GM12892 (cell line): ENCODE measurements around the gene MOG.
"Not testable (repeated sequence)": the region's sequence is repeated elsewhere in the genome, so short reads cannot be mapped to it uniquely, and the experiment has no call there.

Experiments
- DNase-seq: peaks from one replicate; pipeline ENCODE4 v3.0.0; 2011; ENCODE audit not compliant: insufficient read length
- FAIRE-seq: peaks from 2 replicates; lab custom pipeline; 2011; peaks lifted over from hg19 to GRCh38; lab: Jason Lieb, UNC
- POLR2A ChIP-seq: IDR thresholded peaks from 2 replicates; pipeline ENCODE4 v1.6.1; 2011; ENCODE audit warnings: low read depth, low read length, control low read depth
- POLR2AphosphoS5 ChIP-seq: IDR thresholded peaks from 2 replicates; pipeline ENCODE4 v1.6.1; 2011; ENCODE audit warnings: low read depth, low read length, control low read depth
- TAF1 ChIP-seq: IDR thresholded peaks from 2 replicates; pipeline ENCODE4 v1.6.1; 2011; ENCODE audit warnings: low read depth, mild to moderate bottlenecking, control low read depth, low read length, borderline replicate concordance

The MOG gene

GRCh38 chr6:29665942-29666825, 9.3 kb downstream of the MOG start:
- FAIRE-seq (no peak), DNase-seq (no peak)
- TF ChIP-seq POLR2AphosphoS5 (no peak), POLR2A (no peak), TAF1 (no peak)

GRCh38 chr6:29666826-29667130, 9.9 kb downstream of the MOG start:
- no peak for DNase-seq
- TF ChIP-seq TAF1 (no peak), POLR2A (no peak), POLR2AphosphoS5 (no peak)
- no peak for FAIRE-seq

- TF ChIP-seq TAF1 (no peak), POLR2AphosphoS5 (no peak), POLR2A (no peak)
- FAIRE-seq: no peak
Measured at GRCh38 chr6:29667158-29667557, 10.3 kb downstream of the MOG start.

GRCh38 chr6:29671026-29671425, 14.1 kb downstream of the MOG start:
- FAIRE-seq (no peak), DNase-seq (no peak)
- TF ChIP-seq POLR2AphosphoS5: no peak
- TF ChIP-seq TAF1: no peak
- TF ChIP-seq POLR2A: no peak

More at GRCh38 chr6:29667158-29667557, 10.3 kb downstream of the MOG start:
- DNase-seq: no peak

- not testable (repeated sequence) for FAIRE-seq
Measured at GRCh38 chr6:29672116-29672515, 15.2 kb downstream of the MOG start.

GRCh38 chr6:29673161-29673560, 16.3 kb downstream of the MOG start:
- FAIRE-seq (no peak), DNase-seq (no peak)
- TF ChIP-seq POLR2A (no peak), TAF1 (no peak), POLR2AphosphoS5 (no peak)

More at GRCh38 chr6:29672116-29672515, 15.2 kb downstream of the MOG start:
- DNase-seq: not testable (repeated sequence)

- FAIRE-seq: no peak
- no peak for TF ChIP-seq TAF1
- TF ChIP-seq POLR2AphosphoS5: no peak
- TF ChIP-seq POLR2A: no peak
- DNase-seq: no peak
Measured at GRCh38 chr6:29674008-29674407, 17.1 kb downstream of the MOG start.

- FAIRE-seq: no peak
- no peak for DNase-seq
- TF ChIP-seq POLR2AphosphoS5: no peak
- TF ChIP-seq TAF1: no peak
- no peak for TF ChIP-seq POLR2A
Measured at GRCh38 chr6:29675561-29675960, 18.7 kb downstream of the MOG start.

- FAIRE-seq: no peak
- no peak for TF ChIP-seq TAF1
- TF ChIP-seq POLR2A: no peak
- TF ChIP-seq POLR2AphosphoS5: no peak
Measured at GRCh38 chr6:29676981-29677601, 20.2 kb downstream of the MOG start.

GRCh38 chr6:29678114-29678513, 21.2 kb downstream of the MOG start:
- TF ChIP-seq TAF1 (no peak), POLR2A (no peak), POLR2AphosphoS5 (no peak)
- FAIRE-seq (no peak), DNase-seq (no peak)

More at GRCh38 chr6:29676981-29677601, 20.2 kb downstream of the MOG start:
- no peak for DNase-seq

- FAIRE-seq: no peak
- DNase-seq: no peak
- TF ChIP-seq POLR2A: no peak
- TF ChIP-seq POLR2AphosphoS5: no peak
- no peak for TF ChIP-seq TAF1
Measured at GRCh38 chr6:29679962-29680361, 23.1 kb downstream of the MOG start.

GRCh38 chr6:29680416-29680815, 23.5 kb downstream of the MOG start:
- TF ChIP-seq POLR2A: no peak
- FAIRE-seq (no peak), DNase-seq (no peak)
